GM12878 (cell line): ENCODE results near the gene COL4A2. TPM values are rescaled to one million over a fixed set of nuclear protein-coding genes. Genes with fewer than 3 reads are reported as not detected.

Experiments
- ATF3 ChIP-seq: IDR thresholded peaks from 2 replicates; pipeline ENCODE4 v1.6.1; 2011; ENCODE audit warnings: low read depth, mild to moderate bottlenecking, low read length, moderate library complexity, borderline replicate concordance; ENCODE audit errors: extremely low read depth
- BCL11A ChIP-seq: IDR thresholded peaks from 2 replicates; pipeline ENCODE4 v1.6.1; 2011; ENCODE audit warnings: low read depth, low read length
- CBFB ChIP-seq: IDR thresholded peaks from 2 replicates; pipeline ENCODE4 v1.6.1; 2016; ENCODE audit warnings: antibody characterized with exemption, low read depth
- CREB1 ChIP-seq: IDR thresholded peaks from 2 replicates; pipeline ENCODE4 v1.6.1; 2012; ENCODE audit warnings: low read depth, mild to moderate bottlenecking, inconsistent platforms
- CUX1 ChIP-seq: IDR thresholded peaks from 2 replicates; pipeline ENCODE4 v1.6.1; 2012; ENCODE audit warnings: improper control_type of control experiment, low read depth, low read length; ENCODE audit not compliant: insufficient replicate concordance
- EZH2 ChIP-seq: IDR thresholded peaks from 2 replicates; pipeline ENCODE4 v1.6.1; 2012; ENCODE audit warnings: low read depth, mild to moderate bottlenecking, control low read depth, inconsistent platforms, low read length, borderline replicate concordance; ENCODE audit not compliant: control insufficient read depth
- FOS ChIP-seq: IDR thresholded peaks from 3 replicates; pipeline ENCODE4 v1.6.1; 2011; ENCODE audit warnings: borderline replicate concordance; ENCODE audit not compliant: insufficient read length; ENCODE audit errors: extremely low read depth
- IRF4 ChIP-seq: IDR thresholded peaks from 2 replicates; pipeline ENCODE4 v1.6.1; 2011; ENCODE audit warnings: low read depth, low read length
- KAT2A ChIP-seq: conservative IDR thresholded peaks from 2 replicates; pipeline ENCODE4 v1.6.1; 2011; ENCODE audit warnings: low read depth, low read length; ENCODE audit not compliant: control insufficient read depth
- MLLT1 ChIP-seq: fragments of 450-650 bp; IDR thresholded peaks from 2 replicates; pipeline ENCODE4 v1.6.1; 2016; ENCODE audit warnings: mild to moderate bottlenecking
- MTA3 ChIP-seq: IDR thresholded peaks from 2 replicates; pipeline ENCODE4 v1.6.1; 2012; ENCODE audit warnings: low read length, inconsistent platforms, borderline replicate concordance
- MXI1 ChIP-seq: fragments of 150-350 bp; IDR thresholded peaks from 2 replicates; pipeline ENCODE4 v1.6.1; 2011; ENCODE audit warnings: low read depth, mild to moderate bottlenecking, inconsistent platforms, low read length, improper control_type of control experiment
- NFXL1 ChIP-seq: fragments of 450-650 bp; IDR thresholded peaks from 2 replicates; pipeline ENCODE4 v1.6.1; 2017; ENCODE audit warnings: antibody characterized with exemption, mild to moderate bottlenecking, borderline replicate concordance
- NRF1 ChIP-seq: conservative IDR thresholded peaks from 2 replicates; pipeline ENCODE4 v1.6.1; 2011; ENCODE audit warnings: mild to moderate bottlenecking, low read depth, low read length, improper control_type of control experiment
- PAX5 ChIP-seq: IDR thresholded peaks from 2 replicates; pipeline ENCODE4 v1.6.1; 2011; ENCODE audit warnings: low read depth, low read length, borderline replicate concordance
- PBX3 ChIP-seq: IDR thresholded peaks from 2 replicates; pipeline ENCODE4 v1.6.1; 2011; ENCODE audit warnings: mild to moderate bottlenecking, low read depth, low read length, moderate library complexity; ENCODE audit not compliant: insufficient replicate concordance
- POLR2AphosphoS2 ChIP-seq: IDR thresholded peaks from 2 replicates; pipeline ENCODE4 v1.6.1; 2011; ENCODE audit warnings: low read depth, mild to moderate bottlenecking, low read length, improper control_type of control experiment, moderate library complexity
- POU2F2 ChIP-seq: IDR thresholded peaks from 3 replicates; pipeline ENCODE4 v1.6.1; 2011; ENCODE audit warnings: low read depth, mild to moderate bottlenecking, low read length, borderline replicate concordance
- RAD21 ChIP-seq: IDR thresholded peaks from 2 replicates; pipeline ENCODE4 v1.6.1; 2011; ENCODE audit warnings: mild to moderate bottlenecking, low read depth, low read length, moderate library complexity; ENCODE audit not compliant: insufficient read depth
- RB1 ChIP-seq: fragments of 450-650 bp; formaldehyde crosslinking; IDR thresholded peaks from 2 replicates; pipeline ENCODE4 v1.6.1; 2017; ENCODE audit warnings: mild to moderate bottlenecking, borderline replicate concordance
- STAT1 ChIP-seq: fragments of 450-650 bp; conservative IDR thresholded peaks from 2 replicates; pipeline ENCODE4 v1.6.1; 2014; ENCODE audit warnings: antibody characterized with exemption, mild to moderate bottlenecking
- WRNIP1 ChIP-seq: IDR thresholded peaks from 2 replicates; pipeline ENCODE4 v1.6.1; 2011; ENCODE audit warnings: low read depth, low read length, improper control_type of control experiment, borderline replicate concordance
- YY1 ChIP-seq: IDR thresholded peaks from 2 replicates; pipeline ENCODE4 v1.6.1; 2011; ENCODE audit warnings: low read depth, mild to moderate bottlenecking, low read length
- polyA plus RNA-seq, 11 experiments: library from polyadenylated mRNA; depleted of rRNA in 4 of 11; unstranded in 6 of 11; stranded (reverse) in 5 of 11; fragments of >200 nt; fragmentation: Nextera tagmentation in 4 of 11; fragmentation: Illumina TruSeq in 1 of 11; extraction: Ambion mirVana in 4 of 11; extraction: Trizol in 1 of 11; gene quantifications; 1 replicate in 1 of 11; 2 replicates in 10 of 11; pipeline versions ENCODE4 v1.2.1 to v1.2.3, GENCODE V29; 2011 to 2016; ENCODE audit warnings: inconsistent platforms in 2 of 11, missing spikeins in 2 of 11, low read depth in 1 of 11
- total RNA-seq, 4 experiments: library from RNA; depleted of rRNA in 3 of 4; stranded (reverse); fragments of >200 nt in 3 of 4; fragmentation: Illumina TruSeq in 1 of 4; extraction: Trizol in 1 of 4; gene quantifications; 2 replicates each; pipeline versions ENCODE4 v1.2.1 to v1.2.3, GENCODE V29; 2013 to 2021

The COL4A2 gene
- total and polyA plus RNA-seq, 10 of the 15 experiments (the other 5 are each of a cell fraction or from before 2014, with no cell fraction given) = 0.16 to 1.6 (median 0.62) TPM; not detected in 3

- peak; percentile 2; the same call in 1 of the 2 replicates for TF ChIP-seq YY1
- TF ChIP-seq PAX5 = no peak
- 0 out of 2 replicates have a peak, but pooled peaks have one; percentile 16 for TF ChIP-seq CBFB
- no peak for TF ChIP-seq EZH2
- no peak for TF ChIP-seq BCL11A
- no peak for TF ChIP-seq CREB1
- TF ChIP-seq STAT1 = no peak
- no peak for TF ChIP-seq FOS
- TF ChIP-seq ATF3 = no peak
- no peak for TF ChIP-seq NRF1
- TF ChIP-seq CUX1 = no peak
- TF ChIP-seq RAD21 = no peak
- no peak for TF ChIP-seq IRF4
- TF ChIP-seq POLR2AphosphoS2 = no peak
- TF ChIP-seq POU2F2 = no peak
- no peak for TF ChIP-seq PBX3
- 0 out of 2 replicates have a peak, but pooled peaks have one; percentile 12 for TF ChIP-seq MXI1
- TF ChIP-seq MTA3 = no peak
- TF ChIP-seq WRNIP1 = no peak
- peak; percentile 91 for TF ChIP-seq MLLT1
- TF ChIP-seq NFXL1 = no peak
- TF ChIP-seq KAT2A = no peak
- no peak for TF ChIP-seq RB1
These were observed 255.0 kb downstream of the COL4A2 start (continued) for GRCh38 chr13:110562036-110562597.
